Fibroblast of the aortic adventitia (primary cell): ENCODE results near the gene BRPF1. TPM values are rescaled to one million over a fixed set of nuclear protein-coding genes. Genes with fewer than 3 reads are reported as not detected.

Experiments
- DNase-seq: peaks from one replicate; pipeline ENCODE4 v3.0.0-alpha.2; 2010; ENCODE audit warnings: low read depth
- H3K4me3 ChIP-seq: 2 replicates; pipeline ENCODE4 v1.5.1; 2011; ENCODE audit warnings: low read depth, mild to moderate bottlenecking, control low read depth, low read length, moderate library complexity
- total RNA-seq: library from RNA; depleted of rRNA; stranded (reverse); fragments of >200 nt; gene quantifications from 2 replicates; pipeline ENCODE4 v1.2.3, GENCODE V29; 2012; ENCODE audit warnings: low replicate concordance
- TF ChIP-seq, protein P1 (sequence below): IDR thresholded peaks from 2 replicates; pipeline ENCODE4 v1.5.1; 2011; ENCODE audit warnings: mild to moderate bottlenecking, low read length, control low read depth, inconsistent platforms; ENCODE audit not compliant: insufficient read depth

BRPF1 gene
- total RNA-seq, 1 donor: 13.9 TPM

DNA sequence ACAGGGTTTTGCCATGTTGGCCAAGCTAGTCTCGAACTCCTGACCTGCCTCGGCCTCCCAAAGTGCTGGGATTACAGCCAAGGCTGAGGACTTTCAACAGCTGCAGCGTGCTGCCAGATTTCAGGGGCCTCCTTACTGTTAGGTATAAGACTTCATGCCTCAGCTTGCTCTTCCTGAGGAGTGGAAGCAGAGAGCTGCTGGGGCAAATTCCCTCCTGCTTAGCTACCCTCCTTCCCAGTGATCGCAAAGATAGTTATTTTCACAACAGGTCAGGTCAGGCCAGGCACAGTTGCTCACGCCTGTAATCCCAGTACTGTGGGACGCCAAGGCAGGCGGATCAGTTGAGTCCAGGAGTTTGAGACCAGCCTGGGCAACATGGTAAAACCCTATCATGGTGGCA, 30.5 kb upstream of the BRPF1 start:
- TF ChIP-seq, protein P1, sequence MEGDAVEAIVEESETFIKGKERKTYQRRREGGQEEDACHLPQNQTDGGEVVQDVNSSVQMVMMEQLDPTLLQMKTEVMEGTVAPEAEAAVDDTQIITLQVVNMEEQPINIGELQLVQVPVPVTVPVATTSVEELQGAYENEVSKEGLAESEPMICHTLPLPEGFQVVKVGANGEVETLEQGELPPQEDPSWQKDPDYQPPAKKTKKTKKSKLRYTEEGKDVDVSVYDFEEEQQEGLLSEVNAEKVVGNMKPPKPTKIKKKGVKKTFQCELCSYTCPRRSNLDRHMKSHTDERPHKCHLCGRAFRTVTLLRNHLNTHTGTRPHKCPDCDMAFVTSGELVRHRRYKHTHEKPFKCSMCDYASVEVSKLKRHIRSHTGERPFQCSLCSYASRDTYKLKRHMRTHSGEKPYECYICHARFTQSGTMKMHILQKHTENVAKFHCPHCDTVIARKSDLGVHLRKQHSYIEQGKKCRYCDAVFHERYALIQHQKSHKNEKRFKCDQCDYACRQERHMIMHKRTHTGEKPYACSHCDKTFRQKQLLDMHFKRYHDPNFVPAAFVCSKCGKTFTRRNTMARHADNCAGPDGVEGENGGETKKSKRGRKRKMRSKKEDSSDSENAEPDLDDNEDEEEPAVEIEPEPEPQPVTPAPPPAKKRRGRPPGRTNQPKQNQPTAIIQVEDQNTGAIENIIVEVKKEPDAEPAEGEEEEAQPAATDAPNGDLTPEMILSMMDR: no peak
- DNase-seq: no peak
- no peak overlapping the region for H3K4me3 ChIP-seq

DNA sequence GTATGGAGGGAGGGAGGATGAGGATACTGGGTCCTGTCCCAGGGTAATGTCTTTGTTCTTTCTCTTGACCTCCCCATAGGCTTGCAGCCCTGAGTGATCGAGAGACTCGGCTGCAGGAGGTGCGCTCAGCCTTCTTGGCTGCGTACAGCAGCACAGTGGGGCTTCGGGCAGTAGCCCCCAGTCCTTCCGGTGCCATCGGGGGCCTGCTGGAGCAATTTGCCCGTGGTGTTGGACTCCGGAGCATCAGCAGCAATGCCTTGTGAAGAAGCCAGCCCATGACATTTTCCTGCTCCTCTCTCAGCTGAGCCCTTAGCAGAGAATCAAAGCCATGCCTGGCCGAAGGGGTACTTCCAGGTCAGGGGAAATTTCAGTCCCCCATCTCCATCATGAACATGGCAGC, 29.8 kb upstream of the BRPF1 start:
- H3K4me3 ChIP-seq: no peak overlapping the region
- DNase-seq: no peak
- TF ChIP-seq, protein P1: no peak

DNA sequence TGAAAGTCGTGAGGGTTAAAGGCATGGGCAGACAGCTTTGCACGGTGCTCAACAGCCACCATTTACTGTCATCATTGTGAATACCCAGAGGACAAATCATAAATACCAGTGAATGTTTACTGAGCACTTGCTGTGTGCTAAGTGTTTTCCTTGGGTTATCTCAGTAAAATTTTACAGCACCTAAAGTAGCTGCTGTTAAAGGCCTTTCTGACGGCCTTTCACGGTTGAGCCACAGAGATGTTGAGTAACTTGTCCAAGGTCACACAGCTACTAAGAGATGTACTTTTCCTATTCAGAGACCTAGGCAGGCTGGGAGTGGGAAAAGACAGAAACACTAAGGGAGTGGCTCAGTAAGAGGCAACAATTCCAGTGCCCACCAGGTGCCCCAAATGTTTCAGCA, 28.3 kb upstream of the BRPF1 start:
- no peak overlapping the region for H3K4me3 ChIP-seq
- TF ChIP-seq, protein P1: no peak
- DNase-seq: no peak

DNA sequence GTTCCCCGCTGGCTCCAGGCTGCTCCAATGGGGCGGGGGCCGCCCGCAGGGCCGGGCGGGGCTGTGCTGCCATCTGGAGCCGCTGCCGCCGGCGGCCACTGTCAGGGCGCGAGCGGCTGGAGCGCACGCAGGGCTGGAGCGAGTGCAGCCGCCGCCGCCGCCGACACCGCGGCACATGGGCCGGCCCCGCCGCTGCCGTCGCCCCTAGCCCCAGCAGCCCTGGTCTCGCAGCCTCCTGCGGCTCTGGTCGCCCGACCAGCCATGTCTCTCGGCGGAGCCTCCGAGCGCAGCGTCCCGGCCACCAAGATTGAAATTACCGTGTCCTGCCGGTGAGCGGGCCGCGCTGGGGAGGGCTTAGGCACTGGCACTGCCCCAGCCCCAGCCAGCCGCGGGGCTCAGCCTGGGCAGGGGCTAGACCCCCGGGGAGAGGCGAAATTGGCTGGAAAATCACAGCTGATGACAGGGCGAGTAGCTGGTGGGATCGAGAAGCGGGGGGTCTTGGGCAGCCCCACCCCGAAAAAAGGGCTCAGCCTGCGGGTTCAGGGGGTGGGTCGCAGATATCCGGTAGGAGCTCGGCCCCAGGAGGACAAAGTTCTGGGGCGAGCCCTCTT, 27.7 kb upstream of the BRPF1 start, which contains the start of gene CPNE9:
TSS of gene CPNE9 (plus strand) at position 98 of the 611 bp plus-strand sequence. CDS start at position 262, 164 bp downstream.
- TF ChIP-seq, protein P1: no peak
- no peak for DNase-seq
- peak within 1 kb of the TSS; percentile 42 for H3K4me3 ChIP-seq

DNA sequence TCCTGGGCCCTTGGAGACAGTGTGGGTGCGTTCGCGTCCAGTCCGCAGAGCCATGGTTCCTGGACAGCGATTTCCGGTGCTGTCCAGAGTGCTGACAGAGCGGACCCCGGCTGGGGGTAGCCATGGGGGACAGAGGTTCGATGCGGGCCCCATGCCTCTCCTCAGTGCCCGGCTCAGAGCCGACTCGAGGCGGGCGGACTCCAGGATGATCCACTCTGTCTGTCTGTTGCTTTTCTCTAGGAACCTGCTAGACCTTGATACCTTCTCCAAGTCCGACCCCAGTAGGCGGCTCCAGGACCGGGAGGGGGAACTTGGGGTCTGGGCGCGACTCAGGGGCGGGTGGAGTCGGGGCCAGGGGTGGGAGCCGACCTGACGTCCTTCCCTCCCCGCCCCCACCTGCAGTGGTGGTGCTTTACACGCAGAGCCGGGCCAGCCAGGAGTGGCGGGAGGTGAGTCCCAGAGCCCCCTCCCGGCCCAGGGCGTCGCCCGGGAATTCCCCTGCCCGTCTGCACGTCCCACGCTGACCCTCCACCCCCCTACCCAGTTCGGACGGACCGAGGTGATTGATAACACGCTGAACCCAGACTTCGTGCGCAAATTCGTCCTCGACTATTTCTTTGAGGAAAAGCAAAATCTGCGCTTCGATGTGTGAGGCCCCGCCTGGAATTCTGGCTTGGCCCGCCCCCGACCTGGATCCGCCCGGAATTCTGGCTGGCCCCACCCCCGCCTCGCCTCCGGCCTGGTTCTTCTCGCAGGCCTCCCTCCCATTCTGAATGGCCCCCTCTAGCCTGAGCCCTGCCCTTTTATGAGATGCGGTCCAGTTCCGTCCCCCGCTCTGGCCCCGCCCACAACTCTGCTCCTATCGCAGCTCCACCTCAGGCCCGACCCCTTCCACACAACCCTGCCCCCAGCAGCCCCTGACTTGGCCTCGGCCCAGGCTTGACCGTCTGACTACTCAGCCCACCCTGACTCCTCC, 26.9 kb upstream of the BRPF1 start:
- DNase-seq: peak; percentile 23
- TF ChIP-seq, protein P1: no peak
- peak overlapping the region; percentile 42 for H3K4me3 ChIP-seq

DNA sequence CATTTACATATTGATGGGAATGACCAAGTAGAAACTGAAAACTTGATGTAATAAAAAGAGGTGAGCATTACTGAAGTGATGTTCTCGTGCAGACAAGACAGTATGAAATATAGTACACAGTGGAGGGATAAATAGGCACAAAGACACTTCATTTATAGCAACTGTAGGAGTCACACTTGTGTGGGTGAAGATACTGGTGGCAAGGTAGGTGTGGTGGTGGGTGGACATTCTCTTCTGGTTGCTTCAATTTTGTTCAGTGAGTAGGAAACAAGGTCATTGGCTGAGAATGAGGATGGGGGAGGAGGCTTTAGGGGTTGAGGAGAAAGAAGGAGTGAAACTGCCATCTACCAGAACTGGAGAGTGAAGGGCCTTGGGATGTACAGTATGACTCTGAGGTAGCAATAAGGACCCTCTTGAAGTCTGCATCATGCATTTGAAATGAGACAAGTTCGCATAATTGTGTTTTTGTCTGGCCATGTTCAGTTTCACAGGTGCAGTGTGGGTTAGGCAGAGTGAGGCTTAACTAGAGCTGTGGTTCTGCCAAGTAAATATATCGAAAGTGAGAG, 21.3 kb upstream of the BRPF1 start:
- no peak overlapping the region for H3K4me3 ChIP-seq
- DNase-seq: no peak
- TF ChIP-seq, protein P1: no peak
